ENCODE data around the gene LMBRD1. TPM values are rescaled to one million over a fixed set of nuclear protein-coding genes. Genes with fewer than 3 reads are reported as not detected.
"Not testable (repeated sequence)": the region's sequence is repeated elsewhere in the genome, so short reads cannot be mapped to it uniquely, and the experiment has no call there.

The LMBRD1 gene
- total RNA-seq, 1 donor from 2014 or later, result 24.9 TPM

DNA sequence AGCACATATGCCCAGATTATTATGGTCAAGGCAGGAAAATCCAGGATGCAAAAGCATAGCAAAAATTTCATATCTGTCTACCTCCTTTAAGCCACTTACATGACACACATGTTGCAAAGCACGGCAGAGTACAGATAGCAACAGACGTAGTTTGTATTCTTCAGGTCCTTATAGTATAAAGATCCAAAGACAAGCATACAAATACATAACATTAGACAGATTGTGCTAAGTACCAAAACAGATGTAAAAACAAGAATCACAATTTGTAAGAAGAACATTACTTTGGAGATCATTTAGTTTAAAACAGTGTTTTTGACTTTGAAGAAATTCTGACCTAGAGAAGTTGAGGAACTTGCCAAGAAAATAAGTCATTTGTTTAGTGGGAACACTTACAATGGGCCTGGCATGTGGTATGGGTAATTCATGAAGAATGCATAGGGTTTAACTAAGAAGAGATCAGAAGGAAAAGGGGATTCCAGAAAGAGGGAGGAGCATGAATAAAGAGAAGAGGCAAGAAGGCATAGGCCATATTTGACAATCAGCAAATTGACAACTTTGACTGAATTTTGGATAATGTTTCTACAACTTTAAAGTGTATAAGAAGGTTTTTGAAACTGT, 30.6 kb upstream of the LMBRD1 start:
- TF ChIP-seq, protein P1, sequence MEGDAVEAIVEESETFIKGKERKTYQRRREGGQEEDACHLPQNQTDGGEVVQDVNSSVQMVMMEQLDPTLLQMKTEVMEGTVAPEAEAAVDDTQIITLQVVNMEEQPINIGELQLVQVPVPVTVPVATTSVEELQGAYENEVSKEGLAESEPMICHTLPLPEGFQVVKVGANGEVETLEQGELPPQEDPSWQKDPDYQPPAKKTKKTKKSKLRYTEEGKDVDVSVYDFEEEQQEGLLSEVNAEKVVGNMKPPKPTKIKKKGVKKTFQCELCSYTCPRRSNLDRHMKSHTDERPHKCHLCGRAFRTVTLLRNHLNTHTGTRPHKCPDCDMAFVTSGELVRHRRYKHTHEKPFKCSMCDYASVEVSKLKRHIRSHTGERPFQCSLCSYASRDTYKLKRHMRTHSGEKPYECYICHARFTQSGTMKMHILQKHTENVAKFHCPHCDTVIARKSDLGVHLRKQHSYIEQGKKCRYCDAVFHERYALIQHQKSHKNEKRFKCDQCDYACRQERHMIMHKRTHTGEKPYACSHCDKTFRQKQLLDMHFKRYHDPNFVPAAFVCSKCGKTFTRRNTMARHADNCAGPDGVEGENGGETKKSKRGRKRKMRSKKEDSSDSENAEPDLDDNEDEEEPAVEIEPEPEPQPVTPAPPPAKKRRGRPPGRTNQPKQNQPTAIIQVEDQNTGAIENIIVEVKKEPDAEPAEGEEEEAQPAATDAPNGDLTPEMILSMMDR (conservative IDR thresholded peaks at IDR 0.05; ENCODE audit: low read depth, low read length), result no peak
- H3K4me3 ChIP-seq (ENCODE audit: low read depth, low read length), result no peak overlapping the region
- DNase-seq (ENCODE audit: low read depth), result no peak

DNA sequence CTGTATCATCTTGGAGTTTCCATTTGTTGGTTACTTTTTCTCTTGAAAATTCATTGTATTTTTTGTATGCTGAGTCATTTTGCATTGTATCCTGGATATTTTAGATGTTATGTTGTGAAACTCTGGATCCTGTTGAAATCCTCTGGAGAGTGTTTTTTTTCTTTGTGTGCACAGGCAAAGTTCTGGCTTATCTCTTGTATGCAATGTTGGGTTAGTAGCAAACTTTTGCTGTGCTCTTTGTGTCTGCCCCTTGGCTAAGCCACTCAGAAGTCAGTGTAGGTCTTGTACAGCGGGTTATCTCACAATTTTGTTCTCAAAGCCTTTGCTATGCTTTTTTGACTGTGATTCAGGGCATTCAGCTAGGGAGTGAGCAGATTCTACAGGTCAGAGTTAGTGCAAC, 29.1 kb upstream of the LMBRD1 start:
- TF ChIP-seq, protein P1 (conservative IDR thresholded peaks at IDR 0.05; ENCODE audit: low read depth, low read length), result no peak
- no peak for DNase-seq (ENCODE audit: low read depth)
- no peak overlapping the region for H3K4me3 ChIP-seq (ENCODE audit: low read depth, low read length)

DNA sequence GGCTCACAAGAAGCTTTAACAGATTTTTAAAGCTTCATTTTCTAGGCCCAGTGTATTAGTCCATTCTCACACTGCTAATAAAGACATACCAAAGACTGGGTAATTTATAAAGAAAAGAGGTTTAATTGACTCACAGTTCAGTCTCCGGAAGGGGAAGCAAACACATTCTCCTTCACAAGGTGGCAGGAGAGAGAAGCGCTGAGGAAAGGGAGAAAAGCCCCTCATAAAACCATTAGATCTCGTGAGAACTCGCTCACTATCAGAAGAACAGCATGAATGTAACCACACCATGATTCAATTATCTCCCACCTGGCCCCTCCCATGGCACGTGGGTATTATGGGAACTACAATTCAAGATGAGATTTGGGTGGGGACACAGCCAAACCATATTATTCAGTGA, 27.5 kb upstream of the LMBRD1 start:
- not testable (repeated sequence) for DNase-seq (ENCODE audit: low read depth); H3K4me3 ChIP-seq (ENCODE audit: low read depth, low read length)

DNA sequence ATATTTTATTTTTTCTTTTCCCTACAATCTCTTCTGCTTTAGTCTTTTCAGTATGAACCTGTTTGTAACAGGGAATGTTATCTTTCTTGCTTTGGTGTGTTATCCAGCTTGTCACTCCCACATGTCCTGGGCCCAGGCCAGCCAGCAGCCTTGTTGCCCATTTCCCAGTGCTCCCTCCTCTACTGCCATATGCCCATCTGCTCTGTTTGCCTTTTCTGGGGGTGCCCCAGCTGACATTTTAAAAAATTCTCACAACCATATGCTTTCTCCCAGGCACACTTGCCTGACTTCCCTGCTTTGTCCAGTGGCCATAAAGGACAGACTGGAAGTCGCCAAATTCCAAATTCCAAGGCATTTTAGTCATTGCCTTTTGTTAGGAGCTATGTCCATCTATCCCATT, 23.6 kb upstream of the LMBRD1 start:
- no peak for DNase-seq (ENCODE audit: low read depth)
- TF ChIP-seq, protein P1 (conservative IDR thresholded peaks at IDR 0.05; ENCODE audit: low read depth, low read length), result no peak
- no peak overlapping the region for H3K4me3 ChIP-seq (ENCODE audit: low read depth, low read length)

DNA sequence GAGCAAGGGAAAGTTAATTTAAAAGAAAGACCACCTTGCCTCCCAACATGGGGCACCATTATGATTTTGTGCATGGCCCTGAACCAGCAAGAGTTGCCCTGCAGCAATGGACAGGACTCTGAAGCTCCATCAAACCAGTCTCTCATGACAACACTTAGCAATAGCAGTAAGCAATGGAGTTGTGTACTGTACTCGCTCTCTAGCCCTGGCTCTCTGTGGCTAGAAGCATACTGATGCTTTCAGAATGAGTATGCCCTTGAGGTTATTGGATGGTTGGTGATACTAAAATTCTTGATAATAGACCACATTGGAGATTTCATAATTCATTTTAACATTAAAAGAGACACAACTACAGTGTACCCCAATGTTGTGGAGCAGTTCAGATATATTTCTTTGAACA, 23.2 kb upstream of the LMBRD1 start:
- TF ChIP-seq, protein P1 (conservative IDR thresholded peaks at IDR 0.05; ENCODE audit: low read depth, low read length), result no peak
- DNase-seq (ENCODE audit: low read depth), result no peak
- H3K4me3 ChIP-seq (ENCODE audit: low read depth, low read length), result no peak overlapping the region

DNA sequence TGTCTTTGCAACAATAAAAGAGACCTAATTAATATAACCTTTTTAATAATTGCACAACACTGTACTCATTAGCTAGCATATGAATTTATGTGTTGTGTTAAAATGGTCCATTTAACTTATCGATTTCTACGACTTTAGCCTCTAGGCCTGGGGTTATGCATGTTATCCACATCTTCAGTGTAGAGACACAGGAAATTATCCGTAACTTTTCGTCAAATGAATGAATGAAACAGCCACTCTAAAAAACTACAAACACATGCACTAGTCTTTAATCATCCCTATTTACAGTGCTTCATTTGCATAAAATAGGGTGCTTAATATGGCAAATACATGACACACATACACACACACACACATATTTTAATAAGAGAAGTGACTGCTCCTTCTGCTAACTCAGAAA, 22.3 kb upstream of the LMBRD1 start:
- TF ChIP-seq, protein P1 (conservative IDR thresholded peaks at IDR 0.05; ENCODE audit: low read depth, low read length), result no peak
- no peak overlapping the region for H3K4me3 ChIP-seq (ENCODE audit: low read depth, low read length)
- no peak for DNase-seq (ENCODE audit: low read depth)

DNA sequence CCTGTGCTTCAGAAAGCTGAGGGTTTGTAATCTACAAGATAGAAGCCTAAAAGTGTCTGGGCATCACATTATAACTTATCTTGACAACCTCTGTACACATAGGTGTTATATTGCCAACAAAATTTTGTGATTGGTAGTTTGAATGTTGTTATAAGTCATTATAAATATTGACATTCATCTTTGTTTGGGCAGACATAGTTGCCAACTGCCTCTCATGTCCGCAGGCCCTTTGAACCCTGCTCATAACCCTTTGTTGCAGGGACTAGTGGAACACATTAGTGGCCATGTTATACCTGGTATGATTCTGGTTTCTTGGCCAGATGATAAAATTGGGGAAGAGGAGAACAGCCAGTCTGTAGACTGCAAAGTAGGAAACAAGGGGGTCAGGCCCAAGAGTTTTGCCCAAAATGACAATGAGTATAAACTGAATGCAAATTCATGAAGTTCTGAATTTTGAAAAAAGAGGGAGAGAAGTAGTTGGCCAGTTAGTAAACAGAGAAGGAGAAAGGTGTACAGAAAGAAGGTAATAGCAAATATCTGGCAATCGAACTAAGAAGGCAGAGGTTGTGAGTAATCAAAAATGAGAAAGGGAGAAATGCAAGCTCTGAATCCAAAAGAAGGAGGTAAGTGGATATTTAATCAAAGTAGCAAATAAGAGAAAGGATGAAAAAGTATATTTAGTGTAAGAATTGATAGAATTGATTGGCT, 21.6 kb upstream of the LMBRD1 start:
- no peak overlapping the region for H3K4me3 ChIP-seq (ENCODE audit: low read depth, low read length)
- TF ChIP-seq, protein P1 (conservative IDR thresholded peaks at IDR 0.05; ENCODE audit: low read depth, low read length), result no peak
- DNase-seq (ENCODE audit: low read depth), result no peak

All from epithelial cell of proximal tubule (primary cell).